PC-3 (cell line): ENCODE measurements around the gene FPGS. TPM values are rescaled to one million over a fixed set of nuclear protein-coding genes. Genes with fewer than 3 reads are reported as not detected.

Source experiments
- ATAC-seq: fragments of 200-7000 bp; cut with Tn5 transposase; 2 replicates; pipeline ENCODE4 v1.9.1; 2020; ENCODE audit warnings: mild to moderate bottlenecking, moderate library complexity
- BruUV-seq: library from RNA; stranded (reverse); fragments of 400-500 nt; replicated peaks from 2 replicates; lab custom pipeline; 2021; lab: Mats Ljungman, UMichigan
- CTCF ChIA-PET: fragments of 300-600 bp; sonication (Branson Sonifier 250); formaldehyde crosslinking; loops from one replicate; lab custom pipeline; 2022; ENCODE audit warnings: antibody characterized with exemption; lab: Charles Lee
- POLR2A ChIA-PET: fragments of 300-600 bp; sonication (Branson Sonifier 250); formaldehyde crosslinking; loops from one replicate; lab custom pipeline; 2022; ENCODE audit warnings: antibody characterized with exemption; ENCODE audit not compliant: unreplicated experiment; lab: Charles Lee
- DNase-seq: peaks from one replicate; pipeline ENCODE4 v3.0.0-alpha.2; 2015
- H2AFZ ChIP-seq: fragments of 300-600 bp; sonication (generic); 2 replicates; pipeline ENCODE4 v1.6.0; 2016; ENCODE audit warnings: antibody characterized with exemption, low read length
- H3F3A ChIP-seq: fragments of 300-600 bp; sonication (generic); one replicate; pipeline ENCODE4 v1.6.0; 2017; ENCODE audit warnings: antibody characterized with exemption, low read length, control low read depth, mild to moderate bottlenecking; ENCODE audit not compliant: unreplicated experiment
- H3K27ac ChIP-seq: fragments of 300-600 bp; sonication (generic); 2 replicates; pipeline ENCODE4 v1.5.1; 2016; ENCODE audit warnings: mild to moderate bottlenecking, low read length
- H3K27me3 ChIP-seq: fragments of 300-600 bp; sonication (generic); 2 replicates; pipeline ENCODE4 v1.6.1; 2016; ENCODE audit warnings: low read length, mixed read lengths
- H3K36me3 ChIP-seq: fragments of 300-600 bp; sonication (generic); 2 replicates; pipeline ENCODE4 v1.6.1; 2016; ENCODE audit warnings: low read depth, mixed run types, low read length, mixed read lengths
- H3K4me1 ChIP-seq: fragments of 300-600 bp; sonication (generic); 2 replicates; pipeline ENCODE4 v1.5.1; 2016; ENCODE audit warnings: low read length; ENCODE audit not compliant: insufficient read depth
- H3K4me2 ChIP-seq: fragments of 300-600 bp; sonication (generic); 2 replicates; pipeline ENCODE4 v1.6.0; 2016; ENCODE audit warnings: low read length
- H3K4me3 ChIP-seq: fragments of 300-600 bp; sonication (generic); 2 replicates; pipeline ENCODE4 v1.5.1; 2016; ENCODE audit warnings: mild to moderate bottlenecking, low read length, mixed read lengths
- H3K79me2 ChIP-seq: fragments of 300-600 bp; sonication (generic); 2 replicates; pipeline ENCODE4 v1.6.1; 2017; ENCODE audit warnings: low read length, mixed read lengths
- H3K9ac ChIP-seq: fragments of 300-600 bp; sonication (generic); 2 replicates; pipeline ENCODE4 v1.6.0; 2016; ENCODE audit warnings: mild to moderate bottlenecking, low read length
- H3K9me2 ChIP-seq: fragments of 300-600 bp; sonication (generic); replicated peaks from 2 replicates; pipeline ENCODE4 v1.6.1; 2016; ENCODE audit warnings: mixed run types, low read length, mixed read lengths
- H3K9me3 ChIP-seq: fragments of 300-600 bp; sonication (generic); 2 replicates; pipeline ENCODE4 v1.6.1; 2016; ENCODE audit warnings: low read length, mixed read lengths
- H4K20me1 ChIP-seq: fragments of 300-600 bp; sonication (generic); 2 replicates; pipeline ENCODE4 v1.6.1; 2016; ENCODE audit warnings: low read length, mixed read lengths
- EZH2 ChIP-seq: fragments of 300-600 bp; sonication (generic); IDR thresholded peaks from one replicate; pipeline ENCODE4 v1.6.1; 2017; ENCODE audit warnings: antibody characterized with exemption, mild to moderate bottlenecking, low read length; ENCODE audit not compliant: unreplicated experiment
- EZH2phosphoT487 ChIP-seq: fragments of 300-600 bp; sonication (generic); IDR thresholded peaks from 2 replicates; pipeline ENCODE4 v1.6.1; 2018; ENCODE audit warnings: mild to moderate bottlenecking, antibody characterized with exemption, low read length, borderline replicate concordance
- intact Hi-C: fragments of 100-400 bp; cut with micrococcal nuclease; formaldehyde crosslinking; loops from 2 replicates; pipeline ENCODE4 v1.9.0; 2023
- total RNA-seq: library from RNA; depleted of rRNA; stranded (reverse); fragments of >200 nt; gene quantifications from 2 replicates; pipeline ENCODE4 v1.2.3, GENCODE V29; 2014
- TF ChIP-seq, protein P1 (sequence below): fragments of 300-600 bp; sonication (generic); conservative IDR thresholded peaks from 2 replicates; pipeline ENCODE4 v1.5.1; 2017; ENCODE audit warnings: antibody characterized with exemption, low read depth, mild to moderate bottlenecking, low read length

FPGS gene
- total RNA-seq, 1 experiment from 2014 or later: 78.5 TPM

DNA sequence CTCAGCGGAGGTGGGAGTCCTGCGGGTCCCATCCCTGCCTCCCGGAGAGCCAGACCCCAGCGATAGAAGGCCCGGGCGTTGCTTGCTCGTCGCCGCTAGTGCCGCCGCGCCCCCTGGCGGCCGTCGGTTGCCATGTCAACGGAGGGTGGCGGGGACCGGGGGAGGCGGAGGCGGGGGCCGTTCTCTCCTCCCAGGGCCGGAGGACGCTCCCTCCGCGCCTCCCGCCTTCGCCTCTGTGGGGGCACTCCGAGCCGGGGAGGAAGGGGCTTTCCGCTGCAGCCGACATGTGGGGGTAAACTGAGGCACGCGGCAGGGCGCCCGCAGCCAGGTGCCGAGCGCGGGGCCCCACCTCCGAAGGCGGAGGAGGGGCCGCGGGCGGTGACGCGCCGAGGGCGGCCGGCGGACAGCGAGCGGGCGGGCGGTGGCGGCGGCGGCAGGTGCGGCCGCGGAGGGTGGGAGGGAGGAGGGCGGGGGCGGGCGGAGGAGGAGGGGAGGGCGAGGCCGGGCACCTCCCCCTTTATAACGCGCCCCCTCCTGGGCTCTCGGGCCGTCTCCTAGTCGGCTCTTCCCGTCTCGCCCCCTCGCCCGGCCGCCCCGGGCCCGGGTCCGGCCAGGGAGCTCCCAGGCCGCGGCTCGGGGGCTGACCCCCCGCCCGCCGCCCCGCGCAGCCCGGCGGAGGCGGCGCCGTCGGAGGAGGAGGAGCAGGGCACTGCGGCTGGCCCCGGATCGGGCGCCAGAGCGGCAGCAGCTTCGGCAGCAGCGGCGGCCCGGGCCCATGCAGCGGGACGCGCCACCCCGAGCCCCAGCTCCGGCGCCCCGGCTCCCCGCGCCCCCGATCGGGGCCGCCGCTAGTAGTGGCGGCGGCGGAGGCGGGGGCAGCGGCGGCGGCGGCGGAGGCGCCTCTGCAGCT is 17.4 kb upstream of the FPGS start:
- POLR2A ChIA-PET: interaction anchor here (0.5 to 0.7 kb wide), 4 partner anchors 14 to 329 kb away, joined by 3 to 8 read pairs (median 4); partner anchors contain the start of gene STXBP1
- no TSS peak for BruUV-seq
- peak overlapping the region; percentile 81 for H3K4me3 ChIP-seq
- peak overlapping the region; percentile 71 for H2AFZ ChIP-seq
- H3K9ac ChIP-seq: no peak overlapping the region; the same call in 1 of the 2 replicates
- no peaks in the 10 kb centered on the region for H3K9me3 ChIP-seq
- intact Hi-C loops: loop anchor here (1.0 kb wide), 1 partner anchor 50 kb away; the partner anchor contains the start of gene TOR2A
- peak overlapping the region; percentile 75 for H3K4me2 ChIP-seq
- TF ChIP-seq, protein P1, sequence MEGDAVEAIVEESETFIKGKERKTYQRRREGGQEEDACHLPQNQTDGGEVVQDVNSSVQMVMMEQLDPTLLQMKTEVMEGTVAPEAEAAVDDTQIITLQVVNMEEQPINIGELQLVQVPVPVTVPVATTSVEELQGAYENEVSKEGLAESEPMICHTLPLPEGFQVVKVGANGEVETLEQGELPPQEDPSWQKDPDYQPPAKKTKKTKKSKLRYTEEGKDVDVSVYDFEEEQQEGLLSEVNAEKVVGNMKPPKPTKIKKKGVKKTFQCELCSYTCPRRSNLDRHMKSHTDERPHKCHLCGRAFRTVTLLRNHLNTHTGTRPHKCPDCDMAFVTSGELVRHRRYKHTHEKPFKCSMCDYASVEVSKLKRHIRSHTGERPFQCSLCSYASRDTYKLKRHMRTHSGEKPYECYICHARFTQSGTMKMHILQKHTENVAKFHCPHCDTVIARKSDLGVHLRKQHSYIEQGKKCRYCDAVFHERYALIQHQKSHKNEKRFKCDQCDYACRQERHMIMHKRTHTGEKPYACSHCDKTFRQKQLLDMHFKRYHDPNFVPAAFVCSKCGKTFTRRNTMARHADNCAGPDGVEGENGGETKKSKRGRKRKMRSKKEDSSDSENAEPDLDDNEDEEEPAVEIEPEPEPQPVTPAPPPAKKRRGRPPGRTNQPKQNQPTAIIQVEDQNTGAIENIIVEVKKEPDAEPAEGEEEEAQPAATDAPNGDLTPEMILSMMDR: peak; percentile 69
- no peak for TF ChIP-seq EZH2phosphoT487
- H3K27me3 ChIP-seq: no peaks in the 10 kb centered on the region
- H4K20me1 ChIP-seq: peaks cover 32% of the 10 kb centered on the region
- peaks cover 10% of the 10 kb centered on the region for H3K4me1 ChIP-seq
- H3F3A ChIP-seq: no peaks in the 10 kb centered on the region
- peaks cover 37% of the 10 kb centered on the region for H3K36me3 ChIP-seq
- peaks cover 42% of the 10 kb centered on the region for H3K79me2 ChIP-seq
- H3K9me2 ChIP-seq: no peaks in the 10 kb centered on the region
- no peak overlapping the region for H3K27ac ChIP-seq
- CTCF ChIA-PET: interaction anchor here (0.6 to 1.3 kb wide), 3 partner anchors 50 to 201 kb away, joined by 4 to 11 read pairs (median 6); partner anchors contain the start of gene TOR2A
- DNase-seq (peak; percentile 75), ATAC-seq (peak; percentile 64)

DNA sequence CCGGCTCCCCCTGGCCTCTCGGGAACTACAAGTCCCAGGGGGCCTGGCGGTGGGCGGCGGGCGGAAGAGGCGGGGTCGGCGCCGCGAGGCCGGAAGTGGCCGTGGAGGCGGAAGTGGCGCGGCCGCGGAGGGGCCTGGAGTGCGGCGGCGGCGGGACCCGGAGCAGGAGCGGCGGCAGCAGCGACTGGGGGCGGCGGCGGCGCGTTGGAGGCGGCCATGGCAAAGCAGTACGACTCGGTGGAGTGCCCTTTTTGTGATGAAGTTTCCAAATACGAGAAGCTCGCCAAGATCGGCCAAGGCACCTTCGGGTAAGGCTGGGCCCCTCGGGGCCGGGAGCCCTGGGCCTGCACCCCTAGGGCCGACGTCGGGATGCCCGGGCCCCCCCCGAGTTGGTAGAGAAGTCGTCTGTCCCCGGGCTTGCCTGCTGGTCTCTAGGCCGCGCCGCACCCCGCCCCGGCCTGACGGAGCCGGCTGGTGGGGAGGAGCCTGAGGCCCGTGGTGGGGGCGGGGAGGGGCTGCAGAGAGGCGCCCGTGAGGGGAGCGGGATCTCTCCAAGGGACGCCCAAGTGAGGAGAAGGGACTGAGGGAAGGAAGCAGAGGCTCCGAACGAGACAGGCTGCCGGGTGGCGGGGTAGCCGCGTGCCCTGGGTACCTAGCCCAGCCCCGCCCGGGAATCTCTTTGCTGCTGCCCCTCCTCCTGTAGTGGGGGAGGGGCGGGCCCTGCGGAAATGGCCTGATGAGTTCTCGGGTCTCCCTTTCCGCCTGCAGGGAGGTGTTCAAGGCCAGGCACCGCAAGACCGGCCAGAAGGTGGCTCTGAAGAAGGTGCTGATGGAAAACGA is 16.5 kb upstream of the FPGS start, which contains the start of gene CDK9:
TSS of gene CDK9 (plus strand) at position 102 of the 840 bp plus-strand sequence. CDS start at position 217, 115 bp downstream.
- H3K4me3 ChIP-seq: peak within 1 kb of the TSS; percentile 81
- H3K27ac ChIP-seq: peak within 1 kb of the TSS; percentile 79
- TF ChIP-seq EZH2 (no peak), EZH2phosphoT487 (no peak)
- TF ChIP-seq, protein P1: no peak
- H3K4me2 ChIP-seq: peak within 1 kb of the TSS; percentile 89
- CTCF ChIA-PET: interaction anchor here (0.6 to 1.3 kb wide), 2 partner anchors 51 to 63 kb away, joined by 6 to 11 read pairs; partner anchors contain the start of gene TOR2A
- peak within 1 kb of the TSS; percentile 98 for H3K9ac ChIP-seq
- no peaks in the 10 kb centered on the region for H3F3A ChIP-seq
- H2AFZ ChIP-seq: peak within 1 kb of the TSS; percentile 71
- H3K36me3 ChIP-seq: peaks cover 43% of the 10 kb centered on the region
- no peaks in the 10 kb centered on the region for H3K9me3 ChIP-seq
- ATAC-seq (peak; percentile 86), DNase-seq (peak; percentile 79)
- H4K20me1 ChIP-seq: peaks cover 32% of the 10 kb centered on the region
- H3K9me2 ChIP-seq: no peaks in the 10 kb centered on the region
- POLR2A ChIA-PET: interaction anchor here (0.5 to 0.7 kb wide), 5 partner anchors 15 to 329 kb away, joined by 3 to 8 read pairs (median 4); partner anchors contain the start of gene STXBP1
- BruUV-seq: no TSS peak
- H3K27me3 ChIP-seq: no peaks in the 10 kb centered on the region
- intact Hi-C loops: loop anchor here (1.0 to 2.0 kb wide), 2 partner anchors 51 to 85 kb away; partner anchors contain the start of gene TOR2A
- peaks cover 42% of the 10 kb centered on the region for H3K79me2 ChIP-seq
- peaks cover 10% of the 10 kb centered on the region for H3K4me1 ChIP-seq
